HG02943 (cell line): ENCODE results near the gene ARL2.

ENCODE experiments used
- ATAC-seq: cut with Tn5 transposase; IDR thresholded peaks from one replicate; pipeline ENCODE4 v1.9.1; 2021; ENCODE audit warnings: mild to moderate bottlenecking, low read depth, moderate library complexity; ENCODE audit not compliant: unreplicated experiment

Gene ARL2

DNA sequence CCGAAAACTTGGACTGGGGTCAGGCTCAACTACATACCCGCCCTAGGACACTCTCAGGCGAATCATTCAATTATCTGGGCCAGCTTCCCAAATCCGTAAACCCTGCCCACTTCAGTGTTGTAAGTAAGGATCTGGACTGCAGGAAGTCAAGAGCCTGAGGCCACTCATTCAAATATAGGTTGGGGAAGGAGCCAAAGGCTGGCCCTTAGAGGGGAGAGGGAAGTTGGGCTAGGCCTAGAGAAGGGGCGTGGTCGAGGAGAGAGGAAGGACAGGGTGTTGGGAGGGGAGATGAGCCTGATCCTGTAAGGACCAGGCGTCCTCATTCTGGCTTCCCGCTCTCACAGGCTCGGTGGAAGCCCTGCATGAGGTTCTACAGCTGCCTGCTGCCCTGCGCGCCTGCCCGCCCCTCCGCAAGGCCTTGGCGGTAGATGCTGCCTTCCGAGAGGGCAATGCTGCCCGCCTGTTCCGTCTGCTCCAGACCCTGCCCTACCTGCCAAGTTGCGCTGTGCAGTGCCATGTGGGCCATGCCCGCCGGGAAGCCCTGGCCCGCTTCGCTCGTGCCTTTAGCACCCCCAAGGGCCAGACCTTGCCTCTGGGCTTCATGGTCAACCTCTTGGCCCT is 30.0 kb downstream of the ARL2 start:
- ATAC-seq, result no peak

DNA sequence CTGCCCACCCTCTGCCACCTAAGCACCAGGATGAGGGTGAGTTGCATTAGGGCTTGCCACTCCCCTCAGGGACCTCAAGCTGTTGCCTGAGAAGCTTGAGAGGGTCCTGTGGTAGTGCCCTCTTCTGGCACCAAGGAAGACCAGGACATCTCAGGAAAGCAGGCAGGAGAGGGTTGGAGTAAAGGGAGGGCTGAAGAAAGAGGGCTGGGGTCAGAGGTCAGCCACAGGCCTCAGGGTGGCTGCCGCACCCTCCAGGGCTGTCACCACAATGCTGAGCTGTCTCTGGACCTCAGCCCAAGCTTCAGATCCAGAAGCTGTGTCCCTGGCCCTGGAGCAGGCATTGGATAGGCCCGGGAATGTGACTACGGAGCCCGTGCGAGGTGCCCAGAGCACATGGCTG is 31.1 kb downstream of the ARL2 start:
- no peak for ATAC-seq

DNA sequence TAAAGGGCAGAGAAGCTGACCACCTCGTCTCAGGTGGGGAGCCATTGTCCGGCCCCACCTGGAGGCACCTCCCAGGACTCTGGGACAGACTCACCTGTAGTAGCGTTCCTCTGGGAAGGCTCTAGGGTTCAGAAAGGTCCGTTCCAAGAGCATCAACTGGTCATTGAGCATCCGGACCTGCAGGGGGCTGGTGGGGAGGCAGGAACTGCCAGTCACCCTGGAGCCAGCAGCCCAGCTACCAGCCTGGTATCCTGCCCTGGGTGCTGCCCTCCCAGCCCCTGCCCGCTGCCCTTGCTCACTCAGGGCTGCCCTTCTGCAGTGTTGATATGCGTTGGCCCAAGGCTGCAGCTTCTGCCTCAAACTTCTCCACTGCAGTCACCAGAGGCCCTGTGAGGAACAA is 31.8 kb downstream of the ARL2 start:
- ATAC-seq, result no peak

DNA sequence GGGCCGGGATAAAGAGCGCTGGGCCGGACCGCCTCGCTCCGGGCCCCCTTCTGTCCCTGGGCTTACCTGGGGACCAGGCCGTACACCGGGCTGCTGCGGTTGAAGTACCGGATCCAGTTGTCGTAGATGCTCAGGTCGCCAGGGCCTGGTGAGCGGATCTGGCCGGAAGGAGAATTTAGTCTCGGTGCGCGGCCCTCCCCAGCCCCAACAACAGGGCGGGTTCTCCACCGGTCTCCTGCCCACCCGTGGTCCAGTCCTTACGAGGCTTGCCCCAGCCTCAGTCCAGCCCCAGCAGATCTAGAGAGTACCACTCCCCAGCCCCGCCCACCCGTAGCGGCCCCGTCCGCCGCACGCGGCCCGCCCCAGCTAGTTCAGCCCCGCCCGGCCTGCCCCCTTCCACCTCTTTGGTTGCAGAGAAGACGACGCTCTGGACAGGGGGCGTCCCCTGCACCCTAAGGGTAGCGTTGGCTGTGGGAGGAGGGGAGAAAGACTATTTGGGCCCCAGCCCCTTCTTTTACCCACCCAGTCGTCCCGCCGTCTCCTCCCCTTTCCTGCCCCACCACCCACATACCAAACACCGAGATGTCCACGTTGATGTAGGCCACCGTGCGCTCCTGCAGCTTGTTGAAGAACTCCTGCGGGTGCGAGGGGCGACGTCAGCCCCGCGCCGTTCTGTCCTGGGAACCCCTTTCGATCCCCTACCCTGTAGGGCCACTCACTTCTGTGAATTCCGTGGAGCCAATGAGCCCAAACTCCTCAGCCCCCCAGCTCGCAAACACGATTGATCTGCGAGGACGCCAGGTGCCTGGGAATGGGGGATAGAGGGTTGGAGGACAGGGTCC is 33.8 kb downstream of the ARL2 start:
- ATAC-seq, result no peak

DNA sequence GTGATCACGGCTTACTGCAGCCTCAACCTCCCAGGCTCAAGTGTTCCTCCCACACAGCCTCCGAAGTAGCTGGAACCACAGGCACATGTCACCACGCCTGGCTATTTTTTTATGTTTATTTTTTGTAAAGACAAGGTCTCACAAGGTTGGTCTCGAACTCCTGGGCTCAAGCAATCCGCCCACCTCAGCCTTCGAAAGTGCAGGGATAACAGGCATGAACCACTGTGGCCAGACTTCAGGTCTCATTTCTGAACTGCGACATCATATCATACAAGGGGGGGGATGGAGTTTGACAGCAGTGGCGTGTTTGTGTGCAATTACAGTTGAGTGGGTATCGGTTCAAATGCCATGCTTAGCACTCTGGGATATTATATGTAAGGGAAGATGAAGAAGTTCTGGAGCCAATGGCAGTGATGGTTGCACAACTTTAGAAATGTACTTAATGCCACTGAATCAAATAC is 37.5 kb downstream of the ARL2 start:
- ATAC-seq, result no peak

DNA sequence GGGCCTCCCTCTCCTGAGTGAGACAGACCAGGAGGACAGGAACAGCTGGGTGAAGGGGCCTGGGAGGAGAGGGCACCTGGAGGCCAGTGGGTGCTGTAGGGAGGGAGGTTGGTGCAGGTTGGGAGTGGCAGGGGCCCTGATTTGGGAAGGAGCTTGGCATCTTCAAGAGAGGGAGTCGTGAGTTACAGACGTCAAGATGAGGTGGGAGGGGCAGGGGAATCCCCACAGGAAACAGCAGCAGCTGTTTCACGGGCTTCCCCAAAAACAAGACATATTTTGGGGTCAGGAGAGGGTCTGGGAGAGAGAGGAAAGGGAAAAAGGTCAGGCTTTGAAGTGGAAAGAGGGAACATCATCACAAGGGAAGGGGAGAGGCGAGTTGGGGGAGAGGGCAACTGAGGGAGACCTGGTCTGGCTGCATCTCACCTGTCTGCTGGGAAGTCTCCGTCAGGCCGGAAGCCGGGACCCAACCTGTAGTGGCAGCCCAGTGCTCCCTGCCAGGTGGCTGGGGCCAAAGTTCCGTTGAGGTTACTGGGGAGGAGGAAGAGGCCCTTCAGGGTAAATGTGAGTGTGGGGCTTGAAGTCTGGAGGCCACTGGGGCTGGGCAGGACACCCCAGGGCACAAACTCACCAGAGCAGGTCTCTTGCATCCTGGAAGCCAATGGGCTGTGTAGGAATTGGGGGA is 40.0 kb downstream of the ARL2 start:
- no peak for ATAC-seq

DNA sequence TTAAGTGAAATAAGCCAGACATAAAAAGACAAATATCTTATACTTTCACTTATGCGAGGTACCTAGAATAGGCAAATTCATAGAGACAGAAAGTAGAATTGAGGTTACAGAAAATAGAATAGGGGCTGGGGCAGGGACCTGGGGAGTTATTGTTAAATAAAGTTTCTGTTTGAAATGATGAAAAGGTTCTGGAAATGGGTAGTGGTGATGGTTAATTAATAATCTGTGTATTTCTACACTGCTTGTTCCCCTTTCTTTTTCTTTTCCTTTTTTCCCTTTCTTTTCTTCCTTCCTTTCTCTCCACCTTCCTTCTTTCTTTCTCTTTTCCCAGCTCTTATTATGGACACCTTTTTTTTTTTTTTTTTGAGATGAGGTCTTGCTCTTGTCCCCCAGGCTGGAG is 41.6 kb downstream of the ARL2 start:
- ATAC-seq, result no peak

DNA sequence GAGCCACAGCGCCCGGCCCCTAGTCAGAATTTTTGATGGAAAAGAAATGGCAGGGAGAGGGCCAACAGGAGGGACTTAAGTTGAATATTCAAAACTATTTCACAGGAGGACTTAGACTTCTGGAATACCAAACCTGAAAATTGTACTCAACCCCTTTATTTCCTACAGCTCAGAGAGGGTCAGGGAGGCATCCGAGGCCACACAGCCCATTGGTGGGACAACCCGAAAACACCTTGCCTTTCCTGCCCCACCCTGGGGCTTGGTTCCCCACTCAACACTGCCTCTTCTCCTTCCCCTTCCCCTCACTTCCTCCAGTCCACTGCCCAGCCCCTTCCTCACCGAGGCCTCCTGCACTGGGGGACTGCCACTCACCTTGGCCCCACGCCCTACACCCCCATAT is 43.0 kb downstream of the ARL2 start:
- no peak for ATAC-seq

DNA sequence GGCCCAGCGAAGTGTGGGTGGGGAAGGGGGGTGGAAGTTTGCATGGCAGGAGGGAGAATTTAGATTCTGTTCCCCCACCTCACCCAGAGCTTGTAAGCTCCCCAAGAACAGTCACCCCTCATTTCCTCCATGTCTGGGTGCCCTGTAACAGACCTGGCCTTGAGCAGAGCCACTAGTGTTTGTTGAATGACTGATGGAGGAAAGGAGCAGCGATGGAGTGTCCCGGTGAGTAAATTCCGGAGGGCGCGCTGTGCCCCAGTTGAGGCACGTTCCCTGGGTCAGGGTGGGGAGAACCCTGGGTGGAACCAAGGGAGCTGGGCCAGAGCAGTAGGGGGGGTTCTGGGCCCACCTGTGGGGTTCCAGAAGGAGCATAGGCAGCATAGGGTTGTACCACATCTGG is 43.6 kb downstream of the ARL2 start:
- no peak for ATAC-seq

DNA sequence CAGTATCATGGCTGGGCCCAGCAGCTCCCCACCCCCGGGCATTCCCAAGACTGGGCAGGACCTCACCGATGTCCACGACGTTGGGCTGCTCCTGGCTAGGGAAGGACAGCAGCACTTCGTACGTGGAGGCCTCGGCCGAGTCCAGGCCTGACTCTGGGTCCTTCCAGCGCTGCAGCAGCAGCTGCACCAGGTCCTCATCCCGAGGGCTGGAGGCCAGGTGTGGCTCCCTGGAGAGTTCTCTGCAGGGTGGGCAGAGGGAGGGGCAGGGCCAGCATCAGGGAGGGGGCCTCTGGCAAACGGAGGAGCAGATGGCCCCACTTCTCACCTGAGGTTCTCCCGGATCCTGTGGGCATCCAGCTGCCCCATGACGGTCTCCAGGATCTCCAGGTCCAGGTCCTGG is 44.1 kb downstream of the ARL2 start:
- ATAC-seq, result no peak

DNA sequence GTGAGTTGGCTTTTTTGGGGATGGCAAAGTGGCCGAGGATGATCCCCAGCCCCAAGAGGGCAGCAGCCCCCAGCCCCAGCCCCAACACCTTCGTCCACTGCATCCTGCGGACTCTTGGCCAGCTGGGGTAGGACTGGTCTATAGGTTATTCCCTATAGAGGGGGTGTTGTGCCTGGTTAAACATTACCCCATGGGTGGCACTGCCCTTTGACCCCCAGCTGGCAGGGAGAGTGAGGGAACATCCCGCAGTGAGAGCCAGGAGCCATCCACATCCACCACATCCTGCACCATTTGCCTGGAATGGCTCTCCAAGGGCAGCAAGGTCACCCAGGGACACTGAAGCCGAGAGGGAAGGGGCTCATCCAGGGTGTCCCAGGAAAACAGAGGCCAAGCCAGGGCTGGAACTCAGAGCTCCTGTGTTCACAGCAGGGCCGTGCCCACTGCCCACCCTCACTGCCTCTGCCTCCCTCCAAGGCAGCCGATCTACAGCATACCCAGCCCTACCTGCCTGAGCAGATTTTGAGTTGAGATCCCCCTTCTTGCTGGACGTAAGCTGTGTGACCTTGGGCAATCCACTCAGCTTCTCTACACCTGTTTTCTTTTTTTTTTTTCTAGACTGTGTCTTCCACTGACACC is 44.6 kb downstream of the ARL2 start, which contains the start of gene NAALADL1:
Gene NAALADL1 (minus strand): TSS at position 135 of the 636 bp plus-strand sequence. CDS start 32 bp downstream, at position 103.
- no peak for ATAC-seq

DNA sequence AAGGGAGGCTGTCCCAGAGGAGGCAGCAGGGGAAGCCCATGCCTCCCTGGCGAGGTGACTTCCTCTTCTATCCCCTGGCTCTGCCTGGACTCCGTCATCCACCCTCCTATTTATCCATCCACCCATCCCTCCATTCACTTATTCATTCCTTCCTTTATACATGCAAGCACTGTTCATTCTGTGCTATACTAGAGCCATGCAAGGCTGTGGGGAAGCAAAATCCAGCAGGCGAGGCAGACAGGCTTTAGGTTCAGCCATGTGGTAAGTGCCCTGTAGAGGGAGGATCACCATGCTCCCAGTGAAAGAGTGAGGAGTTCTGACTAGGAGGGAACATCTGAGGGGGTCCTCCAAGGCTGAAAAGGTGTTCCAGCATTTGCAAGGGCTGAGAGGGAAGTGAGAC is 45.6 kb downstream of the ARL2 start:
- ATAC-seq, result no peak

DNA sequence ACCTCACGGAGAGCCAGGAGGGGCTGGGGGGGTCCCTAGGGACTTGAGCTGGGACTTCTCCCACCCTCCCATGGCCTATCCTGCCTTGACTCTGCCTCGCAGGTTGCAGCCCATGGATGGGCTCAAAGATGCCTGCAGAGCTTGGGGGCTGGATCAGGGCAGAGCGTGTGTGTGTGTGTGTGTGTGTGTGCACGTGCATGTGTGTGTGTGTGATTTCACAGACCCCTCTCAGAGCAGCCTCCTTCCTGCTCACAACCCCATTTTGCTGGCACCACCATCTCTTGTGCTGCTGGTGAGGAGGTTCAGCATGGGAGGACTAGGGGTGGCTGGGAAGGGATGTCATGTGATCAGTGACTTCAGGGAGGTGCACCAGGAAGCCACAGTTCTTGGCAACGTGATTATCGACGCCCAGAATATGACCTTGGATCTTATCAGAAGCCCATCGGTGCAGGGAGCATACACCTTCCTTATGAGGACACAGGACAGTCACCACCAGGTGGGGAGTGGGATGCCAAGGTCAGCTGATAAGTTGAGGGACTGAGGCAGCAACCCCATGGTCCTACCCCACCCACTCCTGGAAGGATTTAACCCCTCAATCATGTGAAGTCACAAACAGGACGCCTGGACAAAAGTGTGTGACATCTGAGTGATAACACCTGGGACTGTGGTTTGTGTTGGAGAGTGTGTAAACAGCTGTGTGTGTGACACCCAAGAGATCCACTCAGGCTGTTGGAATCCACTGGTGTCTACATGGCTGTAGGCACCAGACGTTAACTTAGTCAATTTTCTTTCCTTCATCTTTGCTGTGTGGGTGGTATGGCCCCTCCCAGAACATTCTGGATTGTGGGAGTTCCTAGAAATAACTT is 46.2 kb downstream of the ARL2 start:
- ATAC-seq, result no peak

DNA sequence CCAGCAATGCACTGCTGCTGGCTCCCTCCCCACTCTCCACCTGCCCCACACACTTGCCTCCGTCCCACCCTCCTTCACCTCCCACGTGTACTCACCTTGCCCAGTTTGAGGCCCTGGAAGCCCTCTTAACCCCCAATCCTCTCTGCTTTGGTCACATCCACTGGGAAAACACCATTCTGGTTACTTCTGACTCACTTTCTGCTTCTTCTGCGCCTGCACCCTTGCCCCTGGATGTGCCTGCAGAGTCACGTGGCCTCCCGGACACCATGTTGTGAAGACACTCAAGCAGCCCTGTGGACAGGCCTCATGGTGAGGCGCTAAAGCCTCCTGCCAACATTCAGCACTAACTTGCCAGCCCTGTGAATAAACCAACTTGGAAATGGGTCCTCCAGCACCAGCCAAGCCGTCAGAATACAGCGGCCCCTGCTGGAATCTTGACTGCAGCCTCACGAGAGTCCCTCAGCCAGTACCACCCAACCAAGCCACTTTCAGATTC is 47.0 kb downstream of the ARL2 start:
- ATAC-seq, result no peak

DNA sequence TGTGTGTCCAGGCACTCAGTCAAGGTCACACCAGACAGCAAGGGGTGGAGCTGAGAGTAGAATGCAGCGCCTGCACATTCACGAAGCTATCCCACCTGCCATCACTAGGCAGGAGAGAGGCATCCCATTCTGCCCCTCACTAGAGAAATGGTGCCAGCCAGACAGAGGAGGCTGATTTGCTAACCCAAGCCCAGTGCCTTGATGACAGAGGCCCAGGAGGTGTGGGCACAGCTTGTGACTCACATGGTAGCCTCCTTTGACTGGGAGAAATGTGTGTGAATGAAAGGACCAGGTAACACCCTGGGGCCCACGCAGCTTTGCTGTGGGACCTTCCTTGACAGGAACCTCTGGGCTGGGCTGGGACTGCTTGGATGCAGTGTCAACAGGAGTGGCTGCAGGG is 49.6 kb downstream of the ARL2 start:
- ATAC-seq, result no peak

DNA sequence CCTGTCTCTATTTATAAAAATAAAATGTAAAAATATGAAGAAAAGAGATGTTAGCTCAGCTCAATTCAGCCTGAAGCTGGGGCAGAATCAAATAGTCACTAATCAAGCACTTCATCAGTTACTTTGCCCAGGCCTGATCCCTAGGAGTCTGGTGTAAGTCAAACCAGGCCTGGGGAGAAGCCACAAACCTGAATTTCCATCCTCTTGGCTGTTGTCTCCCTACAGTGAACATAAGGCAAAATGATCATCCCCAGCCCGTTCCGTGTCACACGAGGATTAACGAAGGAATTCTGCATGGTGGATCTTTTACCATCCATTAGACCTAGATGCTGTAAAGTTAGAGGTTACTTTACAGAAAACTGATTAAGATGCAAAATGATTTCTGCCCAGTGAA is 50.9 kb downstream of the ARL2 start:
- no peak for ATAC-seq

DNA sequence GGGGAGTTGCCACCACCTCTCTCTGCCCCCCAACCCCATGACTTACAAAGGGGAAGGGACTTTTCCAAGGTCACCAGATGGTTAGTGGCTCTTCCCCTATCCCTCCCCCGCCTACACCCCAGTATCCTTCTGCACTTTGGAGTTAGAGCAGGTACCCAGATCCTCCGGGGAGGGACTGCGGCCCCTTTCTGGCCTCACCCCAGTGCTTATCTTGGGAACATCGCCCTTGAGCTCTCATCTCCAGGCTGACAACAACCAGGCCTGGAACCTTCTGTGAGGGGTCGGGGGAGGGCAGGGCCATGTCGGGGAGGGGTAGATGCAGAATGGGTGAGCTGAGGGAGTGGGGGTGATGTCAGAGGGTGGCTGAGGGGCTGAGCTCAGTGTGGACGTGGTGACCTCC is 51.9 kb downstream of the ARL2 start:
- no peak for ATAC-seq

DNA sequence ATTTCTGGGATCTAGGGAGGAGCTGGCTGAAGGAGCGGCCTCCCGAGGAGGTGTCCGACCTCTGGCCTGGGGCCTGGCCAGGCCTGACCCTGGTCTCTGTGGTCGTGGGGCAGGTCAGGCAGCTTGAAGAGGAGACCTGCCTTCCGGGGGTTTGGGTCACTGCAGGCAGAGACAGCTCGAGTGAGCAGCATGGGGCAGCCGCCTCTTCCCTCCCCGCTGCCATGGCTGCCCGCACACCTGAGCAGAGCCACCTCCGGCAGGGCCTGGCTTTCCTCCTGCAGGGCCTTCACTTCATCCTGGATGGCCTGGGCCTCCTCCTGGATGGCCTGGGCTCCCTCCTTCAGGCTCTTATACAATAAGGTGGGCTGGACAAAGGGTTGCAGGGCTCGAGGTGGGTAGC is 52.4 kb downstream of the ARL2 start:
- ATAC-seq, result no peak

DNA sequence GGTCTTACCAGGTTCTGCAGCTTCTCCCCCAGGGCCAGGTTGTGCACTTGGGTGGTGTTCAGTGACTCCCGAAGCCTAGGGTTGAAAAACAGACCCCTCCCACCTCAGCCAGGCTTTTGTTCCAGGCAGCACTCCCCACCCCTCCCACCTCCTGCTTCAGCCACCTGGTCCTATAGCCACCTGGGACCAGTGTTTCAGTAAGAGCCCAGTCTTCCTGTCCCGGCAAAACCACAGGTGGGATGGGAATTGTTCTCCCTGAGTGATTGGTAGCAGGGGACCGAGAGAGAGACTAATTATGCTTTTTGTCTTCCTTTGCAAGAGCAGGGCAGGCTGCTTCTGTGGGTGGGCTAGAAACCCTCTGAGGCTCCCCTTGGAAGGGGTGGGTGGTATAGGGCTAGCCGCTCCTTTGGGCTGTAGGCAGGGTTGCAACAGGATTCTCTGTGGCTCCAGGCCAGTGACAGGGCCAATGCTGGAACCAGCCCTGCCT is 52.9 kb downstream of the ARL2 start:
- no peak for ATAC-seq

DNA sequence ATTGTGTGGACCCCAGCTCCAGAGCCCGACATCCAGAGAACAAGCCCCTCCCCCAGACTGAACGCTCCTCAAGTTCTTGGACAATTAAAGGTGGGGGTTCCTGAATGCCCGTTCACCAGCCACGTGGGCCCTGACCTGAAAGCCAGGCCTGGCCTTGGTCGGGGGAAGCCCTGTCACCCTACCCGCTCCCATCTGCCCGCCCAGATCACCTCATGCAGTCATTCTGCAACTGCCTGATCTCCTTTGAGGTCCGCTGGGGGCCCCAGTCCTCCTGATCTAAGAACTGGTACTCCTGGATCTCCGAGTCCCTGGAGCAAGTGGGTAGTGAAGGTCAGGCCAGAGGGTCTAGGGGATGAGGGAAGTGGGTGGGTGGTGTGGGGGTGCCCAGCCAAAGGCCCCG is 53.5 kb downstream of the ARL2 start:
- no peak for ATAC-seq
